Measurements from ENCODE around the gene RHPN2.

The RHPN2 gene

DNA sequence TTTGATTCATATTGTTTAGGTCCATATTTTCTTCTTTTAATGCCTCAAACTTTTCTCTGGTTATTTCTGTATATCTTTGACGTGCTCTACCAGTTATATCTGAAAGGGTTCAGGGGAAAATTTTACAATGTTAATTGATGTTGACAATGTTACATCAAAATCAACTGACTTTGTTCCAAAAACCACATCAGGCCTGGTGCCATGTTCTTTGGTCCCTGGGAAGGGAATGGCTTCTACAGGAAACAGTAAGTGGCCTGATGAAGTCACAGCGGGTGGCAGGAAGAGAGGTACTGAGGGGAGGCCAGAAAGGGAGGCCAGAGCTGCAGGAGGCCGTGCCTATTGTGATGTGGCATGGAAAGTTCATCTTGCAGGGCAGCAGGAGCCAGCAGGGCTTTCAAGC lies 131.1 kb downstream of the RHPN2 start:
- Mint-ChIP-seq H3K4me3 (no peak overlapping the region), H3K27me3 (no peaks in the 10 kb centered on the region), H3K9me3 (peaks cover 2% of the 10 kb centered on the region), H3K27ac (no peak overlapping the region), H3K36me3 (ENCODE audit: low read depth) (peaks cover 34% of the 10 kb centered on the region), H3K4me1 (no peaks in the 10 kb centered on the region)
- ATAC-seq, result no peak
- DNase-seq, result no peak

DNA sequence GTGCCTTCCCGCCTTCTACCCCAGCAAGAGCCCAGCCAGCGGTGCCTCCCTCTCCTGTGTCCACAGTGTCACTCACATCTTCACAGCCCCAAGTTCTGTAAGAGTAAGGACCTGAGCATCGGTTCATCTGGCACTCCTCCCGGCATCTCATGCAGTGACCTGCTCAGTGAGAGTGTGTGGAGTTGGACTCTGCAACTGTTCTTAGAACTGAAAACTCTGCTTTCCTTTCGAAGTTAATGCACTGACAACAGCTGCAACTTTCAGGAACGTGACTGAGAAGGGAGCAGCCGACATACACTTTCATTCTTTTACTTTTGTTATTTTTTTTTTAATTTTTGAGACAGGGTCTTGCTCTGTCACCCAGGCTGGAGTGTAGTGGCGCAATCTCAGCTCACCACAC lies 134.1 kb downstream of the RHPN2 start:
- ATAC-seq (no peak), DNase-seq (no peak)
- peaks cover 8% of the 10 kb centered on the region for H3K9me3 Mint-ChIP-seq
- H3K27ac Mint-ChIP-seq, result no peak overlapping the region
- H3K4me3 Mint-ChIP-seq, result no peak overlapping the region
- peaks cover 34% of the 10 kb centered on the region for H3K36me3 Mint-ChIP-seq (ENCODE audit: low read depth)
- H3K27me3 Mint-ChIP-seq, result no peaks in the 10 kb centered on the region
- H3K4me1 Mint-ChIP-seq, result no peaks in the 10 kb centered on the region

DNA sequence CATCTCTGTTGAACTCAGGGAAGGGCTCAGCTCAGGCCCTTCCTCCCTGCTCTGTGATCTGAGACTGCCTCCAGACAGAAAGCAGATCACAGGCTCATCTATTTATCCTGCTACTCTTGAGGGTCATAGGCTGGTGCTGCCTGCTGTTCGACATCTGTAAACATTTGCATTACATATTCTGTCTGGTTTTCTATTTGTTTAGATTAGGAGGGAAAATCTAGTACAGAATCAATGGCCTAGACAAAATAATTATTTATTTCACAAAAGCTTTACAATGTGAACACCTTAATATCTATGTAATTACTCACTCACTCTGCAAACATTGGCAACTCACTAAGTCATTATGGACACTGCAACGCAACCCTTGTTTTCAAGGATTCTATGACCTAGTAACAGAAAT lies 135.9 kb downstream of the RHPN2 start:
- DNase-seq (no peak), ATAC-seq (no peak)
- Mint-ChIP-seq H3K4me1 (no peaks in the 10 kb centered on the region), H3K27ac (no peak overlapping the region), H3K4me3 (no peak overlapping the region), H3K9me3 (peaks cover 8% of the 10 kb centered on the region), H3K36me3 (ENCODE audit: low read depth) (peaks cover 31% of the 10 kb centered on the region), H3K27me3 (no peaks in the 10 kb centered on the region)

Data from activated naive CD8-positive, alpha-beta T cell treated with anti-CD3 and anti-CD28 coated beads, Interleukin-2, amount 50 U/mL, for 24 hours (primary cell).